ENCODE results near the gene SPC25. TPM values are rescaled to one million over a fixed set of nuclear protein-coding genes. Genes with fewer than 3 reads are reported as not detected.

The SPC25 gene
- total RNA-seq, 1 donor from 2014 or later = 60.0 TPM

DNA sequence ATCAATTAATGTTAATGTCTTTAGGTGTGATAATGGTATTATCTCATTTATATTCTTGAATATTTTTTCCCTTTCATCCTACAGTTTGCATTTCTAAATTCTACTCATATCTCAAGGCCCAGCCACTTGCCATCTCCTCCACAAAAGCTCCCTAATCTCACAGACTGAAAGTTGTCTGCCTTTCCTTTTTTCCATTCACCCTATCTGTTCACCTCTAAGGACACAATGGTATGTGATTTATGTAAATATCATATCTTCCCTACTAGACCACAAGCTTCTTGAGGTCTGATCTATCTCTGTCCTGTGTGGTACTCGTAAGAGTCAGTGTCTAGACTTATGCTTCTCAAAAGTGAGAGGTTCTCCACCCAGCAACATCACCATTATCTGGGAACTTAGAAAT, 3.9 kb upstream of the SPC25 start:
- Histone ChIP-seq H3K9ac (no peak overlapping the region), H3K79me2 (ENCODE audit: low read depth) (peaks cover 10% of the 10 kb centered on the region), H3K4me1 (peaks cover 8% of the 10 kb centered on the region), H2AFZ (replicated peaks) (no peak overlapping the region), H3K27me3 (peaks cover 22% of the 10 kb centered on the region), H3K4me2 (no peak overlapping the region), H3K27ac (no peak overlapping the region), H4K20me1 (ENCODE audit: low read depth) (no peaks in the 10 kb centered on the region), H3K4me3 (no peak overlapping the region), H3F3A (ENCODE audit: low read depth) (peaks cover 4% of the 10 kb centered on the region), H3K9me3 (ENCODE audit: low read depth) (no peaks in the 10 kb centered on the region), H3K36me3 (no peaks in the 10 kb centered on the region)
- no peaks in the 10 kb centered on the region for H3K36me3 Mint-ChIP-seq
- TF ChIP-seq EZH2 (IDR thresholded peaks at IDR 0.05) = no peak
- TF ChIP-seq, protein P1, sequence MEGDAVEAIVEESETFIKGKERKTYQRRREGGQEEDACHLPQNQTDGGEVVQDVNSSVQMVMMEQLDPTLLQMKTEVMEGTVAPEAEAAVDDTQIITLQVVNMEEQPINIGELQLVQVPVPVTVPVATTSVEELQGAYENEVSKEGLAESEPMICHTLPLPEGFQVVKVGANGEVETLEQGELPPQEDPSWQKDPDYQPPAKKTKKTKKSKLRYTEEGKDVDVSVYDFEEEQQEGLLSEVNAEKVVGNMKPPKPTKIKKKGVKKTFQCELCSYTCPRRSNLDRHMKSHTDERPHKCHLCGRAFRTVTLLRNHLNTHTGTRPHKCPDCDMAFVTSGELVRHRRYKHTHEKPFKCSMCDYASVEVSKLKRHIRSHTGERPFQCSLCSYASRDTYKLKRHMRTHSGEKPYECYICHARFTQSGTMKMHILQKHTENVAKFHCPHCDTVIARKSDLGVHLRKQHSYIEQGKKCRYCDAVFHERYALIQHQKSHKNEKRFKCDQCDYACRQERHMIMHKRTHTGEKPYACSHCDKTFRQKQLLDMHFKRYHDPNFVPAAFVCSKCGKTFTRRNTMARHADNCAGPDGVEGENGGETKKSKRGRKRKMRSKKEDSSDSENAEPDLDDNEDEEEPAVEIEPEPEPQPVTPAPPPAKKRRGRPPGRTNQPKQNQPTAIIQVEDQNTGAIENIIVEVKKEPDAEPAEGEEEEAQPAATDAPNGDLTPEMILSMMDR (IDR thresholded peaks at IDR 0.05) = no peak
- TF ChIP-seq EZH2phosphoT487 (IDR thresholded peaks at IDR 0.05) = no peak
- peak overlapping the region; percentile 14 for H3K4me3 Mint-ChIP-seq
- no peak for DNase-seq (ENCODE audit: low spot score)
- H3K9me3 Mint-ChIP-seq = no peaks in the 10 kb centered on the region
- H3K4me1 Mint-ChIP-seq = peaks cover 16% of the 10 kb centered on the region
- no peak overlapping the region for H3K27ac Mint-ChIP-seq
- peaks cover 4% of the 10 kb centered on the region for H3K27me3 Mint-ChIP-seq (ENCODE audit: insufficient read depth, low read depth)

DNA sequence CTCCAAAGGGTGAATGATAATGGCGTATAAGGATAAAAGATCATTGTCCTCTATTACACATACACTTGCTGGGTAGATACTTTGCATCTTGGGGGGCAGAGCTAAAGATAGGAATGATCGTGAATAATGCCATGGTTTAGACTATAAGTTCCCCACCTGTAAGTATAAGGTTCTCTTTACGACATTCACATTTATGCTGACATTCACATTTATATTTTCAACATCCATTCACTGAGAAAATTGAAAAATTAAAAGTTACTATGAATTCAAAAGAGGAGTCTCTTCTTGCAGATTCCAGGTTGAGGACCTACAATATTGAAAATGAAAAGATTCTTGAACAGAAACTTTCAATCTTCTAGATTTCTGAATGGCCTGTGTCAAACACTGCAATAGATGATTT, 2.1 kb upstream of the SPC25 start:
- no peak for DNase-seq (ENCODE audit: low spot score)
- Mint-ChIP-seq H3K27me3 (ENCODE audit: insufficient read depth, low read depth) (peaks cover 4% of the 10 kb centered on the region), H3K4me3 (no peak overlapping the region), H3K4me1 (peaks cover 17% of the 10 kb centered on the region), H3K9me3 (no peaks in the 10 kb centered on the region), H3K36me3 (peaks cover 5% of the 10 kb centered on the region), H3K27ac (no peak overlapping the region)
- no peak for TF ChIP-seq EZH2phosphoT487 (IDR thresholded peaks at IDR 0.05)
- TF ChIP-seq EZH2 (IDR thresholded peaks at IDR 0.05) = no peak
- TF ChIP-seq, protein P1 (IDR thresholded peaks at IDR 0.05) = no peak
- Histone ChIP-seq H3K9ac (no peak overlapping the region), H3K4me2 (no peak overlapping the region), H3K9me3 (ENCODE audit: low read depth) (no peaks in the 10 kb centered on the region), H3K4me3 (no peak overlapping the region), H3K79me2 (ENCODE audit: low read depth) (peaks cover 25% of the 10 kb centered on the region), H3K4me1 (peaks cover 8% of the 10 kb centered on the region), H2AFZ (replicated peaks) (no peak overlapping the region), H3K27me3 (peaks cover 22% of the 10 kb centered on the region), H4K20me1 (ENCODE audit: low read depth) (no peaks in the 10 kb centered on the region), H3K27ac (no peak overlapping the region), H3F3A (ENCODE audit: low read depth) (peaks cover 4% of the 10 kb centered on the region), H3K36me3 (peaks cover 5% of the 10 kb centered on the region)

DNA sequence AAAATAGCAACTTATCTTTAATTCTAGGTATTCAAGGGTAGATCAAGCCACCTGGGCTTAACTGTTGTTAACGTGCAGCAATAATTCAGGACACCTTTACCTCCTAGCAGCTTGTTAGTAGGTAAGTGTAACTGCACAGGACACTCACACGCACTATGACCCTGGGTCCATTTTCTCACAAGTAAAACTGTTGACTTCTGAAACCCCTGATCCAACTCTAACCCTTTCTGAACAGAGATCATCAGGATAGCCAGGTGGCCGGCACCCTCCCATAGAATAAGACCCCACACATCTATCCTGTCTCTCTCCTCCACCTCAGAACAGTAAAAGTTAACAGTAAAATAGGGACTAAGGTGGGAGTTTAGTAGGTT, 610 bp downstream of the SPC25 start:
- Histone ChIP-seq H2AFZ (replicated peaks) (peak overlapping the region; percentile 71), H3K27me3 (peaks cover 22% of the 10 kb centered on the region)
- H3K4me1 Mint-ChIP-seq = peaks cover 17% of the 10 kb centered on the region

More for the DNA sequence above, 610 bp downstream of the SPC25 start:
- Mint-ChIP-seq H3K36me3 (peaks cover 18% of the 10 kb centered on the region), H3K9me3 (no peaks in the 10 kb centered on the region), H3K27me3 (ENCODE audit: insufficient read depth, low read depth) (peaks cover 4% of the 10 kb centered on the region), H3K4me3 (peak overlapping the region; percentile 99), H3K27ac (peak overlapping the region; percentile 15)
- TF ChIP-seq, protein P1 (IDR thresholded peaks at IDR 0.05) = no peak
- TF ChIP-seq EZH2phosphoT487 (IDR thresholded peaks at IDR 0.05) (no peak), EZH2 (IDR thresholded peaks at IDR 0.05) (no peak)
- Histone ChIP-seq H3F3A (ENCODE audit: low read depth) (no peaks in the 10 kb centered on the region), H3K4me1 (peaks cover 8% of the 10 kb centered on the region), H3K9me3 (ENCODE audit: low read depth) (no peaks in the 10 kb centered on the region), H3K27ac (no peak overlapping the region), H3K36me3 (peaks cover 5% of the 10 kb centered on the region), H3K9ac (peak overlapping the region; percentile 47), H3K79me2 (ENCODE audit: low read depth) (peaks cover 41% of the 10 kb centered on the region), H3K4me2 (peak overlapping the region; percentile 95), H3K4me3 (peak overlapping the region; percentile 82), H4K20me1 (ENCODE audit: low read depth) (no peaks in the 10 kb centered on the region)
- no peak for DNase-seq (ENCODE audit: low spot score)
